Progenitor cell of endocrine pancreas (in vitro differentiated cells): ENCODE measurements around the gene MACROD2. TPM values are rescaled to one million over a fixed set of nuclear protein-coding genes. Genes with fewer than 3 reads are reported as not detected.

ENCODE experiments used
- DNase-seq: peaks from one replicate; pipeline ENCODE4 v3.0.0; 2021; ENCODE audit warnings: low spot score; ENCODE audit not compliant: unreplicated experiment
- H3K27ac Mint-ChIP-seq: 2 replicates; pipeline ENCODE4 v1.8.0; 2021; ENCODE audit warnings: mild to moderate bottlenecking, moderate library complexity, mixed read lengths
- H3K27me3 Mint-ChIP-seq: 2 replicates; pipeline ENCODE4 v1.8.0; 2021; ENCODE audit warnings: mixed read lengths
- H3K36me3 Mint-ChIP-seq: 2 replicates; pipeline ENCODE4 v1.8.0; 2022; ENCODE audit warnings: mixed read lengths; ENCODE audit not compliant: insufficient read depth
- H3K4me1 Mint-ChIP-seq: 2 replicates; pipeline ENCODE4 v1.8.0; 2021; ENCODE audit warnings: low read depth, mixed read lengths
- H3K4me3 Mint-ChIP-seq: 2 replicates; pipeline ENCODE4 v1.8.0; 2021; ENCODE audit warnings: low read depth, mild to moderate bottlenecking, moderate library complexity, mixed read lengths
- H3K9me3 Mint-ChIP-seq: 2 replicates; pipeline ENCODE4 v1.8.0; 2021; ENCODE audit warnings: low read depth, mixed read lengths
- CTCF ChIP-seq: fragments of 200-600 bp; sonication (generic); IDR thresholded peaks from one replicate; pipeline ENCODE4 v1.5.0; 2021; ENCODE audit warnings: antibody characterized with exemption, mild to moderate bottlenecking; ENCODE audit not compliant: unreplicated experiment
- total RNA-seq: library from RNA; stranded (reverse); gene quantifications from 2 replicates; pipeline ENCODE4 v1.2.1, GENCODE V29; 2021

The MACROD2 gene
- total RNA-seq, 1 donor from 2014 or later = 7.6 TPM

GRCh38 chr20:15239542-15240206, 1244.4 kb downstream of the MACROD2 start:
- Mint-ChIP-seq H3K27me3 (no peaks in the 10 kb centered on the region), H3K9me3 (no peaks in the 10 kb centered on the region), H3K4me3 (no peak overlapping the region), H3K27ac (no peak overlapping the region), H3K36me3 (no peaks in the 10 kb centered on the region), H3K4me1 (peaks cover 13% of the 10 kb centered on the region)
- no peak for TF ChIP-seq CTCF
- no peak for DNase-seq

GRCh38 chr20:15240801-15241200, 1245.5 kb downstream of the MACROD2 start:
- Mint-ChIP-seq H3K4me3 (no peak overlapping the region), H3K27me3 (no peaks in the 10 kb centered on the region), H3K27ac (no peak overlapping the region), H3K4me1 (peaks cover 11% of the 10 kb centered on the region), H3K36me3 (no peaks in the 10 kb centered on the region), H3K9me3 (no peaks in the 10 kb centered on the region)
- TF ChIP-seq CTCF = no peak
- no peak for DNase-seq

- H3K4me3 Mint-ChIP-seq = no peak overlapping the region
- no peak for DNase-seq
- no peaks in the 10 kb centered on the region for H3K27me3 Mint-ChIP-seq
- peaks cover 11% of the 10 kb centered on the region for H3K4me1 Mint-ChIP-seq
- no peaks in the 10 kb centered on the region for H3K36me3 Mint-ChIP-seq
- TF ChIP-seq CTCF = no peak
- H3K27ac Mint-ChIP-seq = no peak overlapping the region
- no peaks in the 10 kb centered on the region for H3K9me3 Mint-ChIP-seq
Measured at GRCh38 chr20:15241681-15242080, 1246.4 kb downstream of the MACROD2 start.

GRCh38 chr20:15242773-15243172, 1247.5 kb downstream of the MACROD2 start:
- Mint-ChIP-seq H3K27ac (no peak overlapping the region), H3K36me3 (no peaks in the 10 kb centered on the region), H3K27me3 (no peaks in the 10 kb centered on the region), H3K9me3 (no peaks in the 10 kb centered on the region), H3K4me3 (no peak overlapping the region), H3K4me1 (peaks cover 5% of the 10 kb centered on the region)
- TF ChIP-seq CTCF = no peak
- no peak for DNase-seq

GRCh38 chr20:15245896-15246295, 1250.6 kb downstream of the MACROD2 start:
- Mint-ChIP-seq H3K9me3 (no peaks in the 10 kb centered on the region), H3K27ac (no peak overlapping the region), H3K36me3 (no peaks in the 10 kb centered on the region), H3K4me3 (no peak overlapping the region), H3K27me3 (no peaks in the 10 kb centered on the region), H3K4me1 (peaks cover 5% of the 10 kb centered on the region)
- DNase-seq = no peak
- TF ChIP-seq CTCF = no peak
